T-helper 1 cell treated with Interleukin-12 subunit alpha and Interleukin-12 subunit beta and Interleukin-4 antibody, amounts not matched to agents 30 μg/mL and 1 μg/mL, for 36 hours (primary cell): Measurements from ENCODE around the gene NACC2.

Experiments used
- H3K27ac Mint-ChIP-seq: one replicate; pipeline ENCODE4 v1.8.0; 2021; ENCODE audit warnings: mild to moderate bottlenecking, mixed read lengths
- H3K27me3 Mint-ChIP-seq: one replicate; pipeline ENCODE4 v1.8.0; 2021; ENCODE audit warnings: low read depth, mixed read lengths
- H3K36me3 Mint-ChIP-seq: one replicate; pipeline ENCODE4 v1.8.0; 2021; ENCODE audit warnings: low read depth, mixed read lengths
- H3K4me1 Mint-ChIP-seq: one replicate; pipeline ENCODE4 v1.8.0; 2021; ENCODE audit warnings: low read depth, mixed read lengths
- H3K4me3 Mint-ChIP-seq: one replicate; pipeline ENCODE4 v1.8.0; 2021; ENCODE audit warnings: mild to moderate bottlenecking, moderate library complexity, mixed read lengths
- H3K9me3 Mint-ChIP-seq: one replicate; pipeline ENCODE4 v1.8.0; 2021; ENCODE audit warnings: mixed read lengths

NACC2 gene

DNA sequence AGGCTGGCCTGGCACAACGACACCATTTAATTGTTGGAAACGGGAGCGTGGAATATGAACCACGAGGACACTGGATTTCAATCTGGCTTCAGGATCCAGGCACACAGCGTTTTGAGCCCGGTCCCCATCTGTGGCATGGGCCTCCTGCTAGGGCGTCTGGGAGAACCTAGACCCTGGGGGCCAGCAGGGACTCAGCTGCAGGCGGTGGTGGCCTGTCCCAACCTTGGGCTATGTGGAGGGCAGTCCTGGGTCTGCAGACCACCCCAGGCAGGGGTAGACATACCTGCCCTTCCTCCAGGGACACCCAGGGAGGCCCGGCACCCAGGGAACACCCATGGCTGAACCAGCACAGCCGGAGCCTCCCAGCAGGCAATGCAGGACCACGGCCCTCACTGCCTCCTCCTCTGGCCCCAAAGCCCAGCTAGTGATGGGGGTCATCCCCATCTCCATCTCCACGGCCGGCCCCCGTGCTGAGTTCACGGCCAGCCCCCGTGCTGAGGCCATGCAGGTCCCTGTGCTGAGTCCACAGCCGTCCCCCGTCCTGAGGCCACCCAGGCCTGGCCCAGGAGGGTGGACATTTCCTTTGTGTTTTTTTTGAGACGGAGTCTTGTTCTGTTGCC lies 115.4 kb downstream of the NACC2 start:
- Mint-ChIP-seq H3K4me3 (no peak overlapping the region), H3K27me3 (no peaks in the 10 kb centered on the region), H3K9me3 (no peaks in the 10 kb centered on the region), H3K27ac (no peak overlapping the region), H3K4me1 (peaks cover 6% of the 10 kb centered on the region), H3K36me3 (no peaks in the 10 kb centered on the region)

DNA sequence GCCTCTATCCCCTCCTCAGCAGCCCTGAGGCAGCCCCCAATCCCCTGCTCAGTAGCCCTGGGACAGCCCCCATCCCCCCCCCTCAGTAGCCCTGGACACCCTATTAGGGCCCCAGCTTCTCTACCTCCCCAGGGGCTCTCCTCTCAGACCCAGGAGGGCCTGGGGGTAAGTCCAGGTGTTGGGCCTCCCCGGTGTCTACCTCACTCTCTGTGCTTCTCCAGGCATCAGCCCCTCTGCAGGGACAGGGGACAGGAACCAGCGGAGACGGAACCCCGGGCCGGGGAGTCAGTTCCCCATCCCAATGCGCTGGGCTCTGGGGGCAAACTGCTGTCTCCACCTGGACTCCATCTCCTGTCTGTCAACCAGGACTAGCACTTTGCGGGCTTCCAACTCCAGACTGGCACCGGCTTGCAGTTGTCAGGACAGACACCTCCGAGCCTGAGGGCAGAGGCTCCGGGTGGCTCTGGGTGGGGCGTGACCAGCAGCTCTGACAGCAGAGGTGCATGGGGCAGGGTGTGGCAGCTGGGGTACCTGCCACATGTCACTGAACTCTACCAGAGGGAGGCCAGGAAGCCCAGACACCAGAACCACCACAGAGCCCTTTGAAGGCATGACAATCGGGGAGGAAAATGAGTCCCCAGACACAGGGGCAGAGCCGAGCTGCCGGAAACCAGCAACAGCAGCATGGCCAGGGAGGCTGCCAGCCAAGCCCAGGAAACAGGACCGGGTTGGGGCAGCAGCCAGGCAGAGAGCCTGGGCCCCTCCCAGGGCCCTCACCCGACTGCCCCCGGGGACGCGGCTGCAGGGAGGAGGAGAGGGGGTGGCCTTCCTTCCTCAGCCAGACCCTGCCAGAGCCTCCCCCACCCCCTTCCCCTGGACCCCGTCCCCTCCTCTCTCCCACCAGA lies 116.2 kb downstream of the NACC2 start:
- Mint-ChIP-seq H3K4me1 (peaks cover 6% of the 10 kb centered on the region), H3K27me3 (no peaks in the 10 kb centered on the region), H3K27ac (peak overlapping the region; percentile 26), H3K4me3 (no peak overlapping the region), H3K36me3 (no peaks in the 10 kb centered on the region), H3K9me3 (no peaks in the 10 kb centered on the region)

DNA sequence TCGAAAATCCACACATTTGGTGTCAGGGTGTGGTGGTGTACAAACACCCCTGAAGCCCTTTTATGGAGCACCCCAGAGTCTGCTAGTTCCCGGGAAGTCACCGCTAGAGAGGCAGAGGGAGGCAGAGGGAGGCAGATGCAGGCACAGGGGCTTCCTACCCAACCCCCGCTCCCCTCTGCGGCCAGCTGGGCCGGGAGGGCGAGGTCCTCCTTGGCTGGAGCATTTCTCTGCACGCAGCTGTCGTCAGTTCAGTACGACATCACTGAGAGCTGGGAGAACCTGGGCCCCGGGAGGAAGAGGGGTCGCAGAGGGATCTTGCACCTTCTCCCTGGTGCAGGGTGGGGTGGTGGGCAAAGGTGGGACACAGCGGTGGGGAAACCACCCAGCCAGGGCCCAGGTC lies 118.1 kb downstream of the NACC2 start:
- Mint-ChIP-seq H3K36me3 (no peaks in the 10 kb centered on the region), H3K4me3 (no peak overlapping the region), H3K4me1 (peaks cover 6% of the 10 kb centered on the region), H3K27ac (no peak overlapping the region), H3K9me3 (no peaks in the 10 kb centered on the region), H3K27me3 (no peaks in the 10 kb centered on the region)

DNA sequence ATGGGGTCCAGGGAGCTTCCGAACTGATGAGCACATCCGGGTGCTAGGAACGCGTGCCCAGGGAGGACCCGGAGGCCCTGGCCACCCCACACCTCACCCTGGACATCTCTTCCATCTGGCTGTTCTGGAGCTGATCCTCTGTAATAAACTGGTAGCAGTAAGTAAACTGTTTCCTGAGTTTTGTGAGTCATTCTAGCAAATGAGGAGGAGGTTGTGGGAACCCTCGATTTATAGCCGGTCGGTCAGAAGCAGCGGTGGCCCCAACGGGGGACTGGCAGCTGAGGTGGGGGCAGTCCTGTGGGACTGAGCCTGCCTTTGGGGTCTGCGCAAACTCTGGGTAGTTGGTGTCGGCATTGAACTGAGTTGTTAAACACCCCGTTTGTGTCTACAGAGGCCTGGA lies 118.6 kb downstream of the NACC2 start:
- no peak overlapping the region for H3K27ac Mint-ChIP-seq

DNA sequence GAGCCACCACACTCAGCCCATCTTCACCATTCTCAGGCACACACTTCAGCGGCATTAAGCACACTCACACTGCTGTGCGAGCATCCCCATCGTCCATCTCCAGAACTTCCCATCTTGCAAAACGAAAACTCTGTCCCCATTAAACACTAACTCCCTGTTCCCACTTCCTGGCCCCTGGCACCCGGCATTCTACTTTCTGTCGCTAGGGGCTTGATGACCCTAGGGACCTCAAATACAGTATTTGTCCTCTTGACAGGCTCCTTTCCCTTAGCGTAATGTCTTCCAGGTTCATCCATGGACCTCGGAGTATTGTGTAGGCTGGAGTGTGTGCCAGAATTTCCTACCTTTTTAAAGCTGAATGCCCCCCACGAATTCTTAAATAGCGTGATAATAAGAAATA lies 119.3 kb downstream of the NACC2 start:
- no peaks in the 10 kb centered on the region for H3K36me3 Mint-ChIP-seq
- no peak overlapping the region for H3K27ac Mint-ChIP-seq
- no peaks in the 10 kb centered on the region for H3K27me3 Mint-ChIP-seq
- H3K9me3 Mint-ChIP-seq = no peaks in the 10 kb centered on the region
- no peak overlapping the region for H3K4me3 Mint-ChIP-seq
- H3K4me1 Mint-ChIP-seq = peaks cover 6% of the 10 kb centered on the region

More for the DNA sequence above, 118.6 kb downstream of the NACC2 start:
- H3K36me3 Mint-ChIP-seq = no peaks in the 10 kb centered on the region
- peaks cover 6% of the 10 kb centered on the region for H3K4me1 Mint-ChIP-seq
- no peak overlapping the region for H3K4me3 Mint-ChIP-seq
- no peaks in the 10 kb centered on the region for H3K9me3 Mint-ChIP-seq
- no peaks in the 10 kb centered on the region for H3K27me3 Mint-ChIP-seq

DNA sequence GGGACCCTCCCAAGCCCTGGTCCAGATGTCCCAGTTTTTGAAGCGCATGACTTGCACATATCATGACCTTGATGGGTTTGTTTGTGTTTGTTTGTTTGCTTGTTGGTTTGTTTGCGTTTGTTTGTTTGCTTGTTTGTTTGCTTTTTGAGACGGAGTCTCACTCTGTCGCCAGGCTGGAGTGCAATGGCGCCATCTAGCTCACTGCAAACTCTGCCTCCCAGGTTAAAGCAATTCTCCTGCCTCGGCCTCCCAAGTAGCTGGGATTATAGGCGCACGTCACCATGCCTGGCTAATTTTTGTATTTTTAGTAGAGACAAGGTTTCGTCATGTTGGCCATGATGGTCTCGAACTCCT lies 120.9 kb downstream of the NACC2 start:
- Mint-ChIP-seq H3K36me3 (no peaks in the 10 kb centered on the region), H3K27me3 (no peaks in the 10 kb centered on the region), H3K27ac (no peak overlapping the region)

DNA sequence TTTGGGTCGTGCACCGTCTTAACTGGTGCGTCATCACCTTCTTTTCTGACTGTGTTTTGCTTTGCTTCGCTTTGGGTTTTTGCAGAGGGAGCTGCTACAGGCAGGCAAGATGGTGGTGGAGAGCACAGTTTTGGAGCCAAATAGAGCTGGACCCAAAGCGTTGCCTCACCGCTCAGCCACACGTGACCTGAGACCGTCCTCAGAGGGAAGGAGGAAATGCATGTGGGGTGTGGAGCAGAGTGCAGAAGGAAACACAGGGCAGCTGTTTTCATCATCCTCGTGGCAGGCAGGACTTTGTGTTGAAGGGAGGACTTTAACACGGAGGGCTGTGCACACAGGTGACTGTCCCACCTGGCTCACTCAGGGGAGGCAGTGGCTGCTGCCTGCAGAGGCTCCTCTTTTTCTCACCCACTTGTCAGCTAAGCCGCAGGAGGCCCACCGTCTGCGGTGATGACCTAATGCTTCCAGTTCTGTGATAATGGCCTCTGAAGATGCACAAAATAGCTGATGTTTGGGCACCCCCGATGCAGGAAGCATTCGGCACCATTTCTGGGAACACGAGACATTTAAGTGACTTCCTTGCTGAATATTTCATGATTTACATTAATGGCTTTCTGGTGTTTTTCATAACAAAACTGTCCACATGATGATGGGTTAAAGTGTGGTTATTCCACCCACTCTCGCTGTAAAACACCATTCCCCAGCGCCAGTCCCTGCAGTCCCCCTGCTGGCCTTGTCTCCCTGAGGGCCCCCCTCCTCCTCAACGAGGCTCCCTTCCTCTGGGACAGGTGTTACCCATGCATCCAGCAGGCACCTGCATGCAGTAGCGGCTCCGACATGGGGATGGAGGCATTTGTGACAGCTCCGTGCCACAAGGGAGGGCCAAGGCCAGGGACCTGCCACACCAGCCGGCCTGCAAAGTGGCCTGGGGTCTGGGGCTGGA lies 121.5 kb downstream of the NACC2 start:
- H3K4me1 Mint-ChIP-seq = no peaks in the 10 kb centered on the region
- no peak overlapping the region for H3K27ac Mint-ChIP-seq
- no peaks in the 10 kb centered on the region for H3K27me3 Mint-ChIP-seq
- H3K36me3 Mint-ChIP-seq = no peaks in the 10 kb centered on the region
- H3K9me3 Mint-ChIP-seq = no peaks in the 10 kb centered on the region
- no peak overlapping the region for H3K4me3 Mint-ChIP-seq

More for the DNA sequence above, 120.9 kb downstream of the NACC2 start:
- peaks cover 4% of the 10 kb centered on the region for H3K4me1 Mint-ChIP-seq
- no peaks in the 10 kb centered on the region for H3K9me3 Mint-ChIP-seq
- no peak overlapping the region for H3K4me3 Mint-ChIP-seq

DNA sequence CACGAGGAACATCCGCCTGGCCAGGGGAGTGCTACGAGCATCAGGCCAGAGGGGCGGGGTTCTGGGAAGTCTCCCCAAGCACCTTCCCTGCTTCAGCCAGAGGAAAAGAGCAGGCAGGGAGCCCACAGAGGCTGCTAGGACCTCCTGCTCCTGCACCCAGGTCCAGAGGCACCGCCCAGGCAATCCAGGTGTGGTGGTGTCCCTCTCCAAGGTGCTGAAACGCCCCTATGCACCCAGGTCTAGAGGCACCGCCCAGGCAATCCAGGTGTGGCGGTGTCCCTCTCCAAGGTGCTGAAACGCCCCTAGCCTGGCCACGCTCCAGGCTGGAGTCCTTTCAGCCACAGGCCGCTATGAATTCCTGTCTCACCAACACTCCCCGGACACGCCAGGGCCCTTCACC lies 123.2 kb downstream of the NACC2 start:
- Mint-ChIP-seq H3K4me1 (peaks cover 6% of the 10 kb centered on the region), H3K36me3 (no peaks in the 10 kb centered on the region), H3K9me3 (no peaks in the 10 kb centered on the region), H3K27ac (no peak overlapping the region), H3K27me3 (peaks cover 6% of the 10 kb centered on the region), H3K4me3 (no peak overlapping the region)

DNA sequence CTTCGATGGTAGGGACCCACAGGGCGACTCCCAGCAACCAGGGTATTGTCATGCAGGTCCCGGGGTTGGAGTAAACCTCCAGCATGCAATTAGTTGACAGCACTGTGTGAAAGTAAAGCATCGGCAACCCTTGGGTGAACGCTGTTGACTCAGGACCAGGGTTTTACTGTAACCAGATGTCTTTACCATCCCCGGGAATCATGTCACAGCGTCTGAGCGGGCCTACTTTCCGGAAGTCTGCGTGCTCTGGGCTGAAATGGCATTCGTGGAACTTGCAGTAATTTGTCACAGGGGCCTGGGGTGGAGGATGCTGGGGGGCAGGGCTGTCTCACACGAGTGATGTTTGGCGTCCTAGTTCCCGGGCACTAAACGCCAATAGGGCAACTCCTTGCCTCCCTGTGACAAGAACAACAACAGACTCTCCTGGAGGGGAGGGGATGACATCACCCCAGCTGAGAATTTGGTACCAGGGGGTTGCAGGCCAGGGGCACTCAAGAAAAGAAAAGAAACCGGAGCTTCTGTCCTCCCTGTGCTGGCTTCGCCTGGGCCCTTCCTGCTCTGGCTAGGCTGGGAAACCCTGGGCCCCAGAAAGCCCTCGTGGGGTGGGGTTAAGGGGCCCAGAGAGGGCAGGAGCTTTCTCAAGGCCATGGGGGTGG lies 123.8 kb downstream of the NACC2 start:
- Mint-ChIP-seq H3K27ac (no peak overlapping the region), H3K36me3 (no peaks in the 10 kb centered on the region), H3K4me3 (no peak overlapping the region), H3K4me1 (peaks cover 6% of the 10 kb centered on the region), H3K9me3 (no peaks in the 10 kb centered on the region), H3K27me3 (peaks cover 6% of the 10 kb centered on the region)

DNA sequence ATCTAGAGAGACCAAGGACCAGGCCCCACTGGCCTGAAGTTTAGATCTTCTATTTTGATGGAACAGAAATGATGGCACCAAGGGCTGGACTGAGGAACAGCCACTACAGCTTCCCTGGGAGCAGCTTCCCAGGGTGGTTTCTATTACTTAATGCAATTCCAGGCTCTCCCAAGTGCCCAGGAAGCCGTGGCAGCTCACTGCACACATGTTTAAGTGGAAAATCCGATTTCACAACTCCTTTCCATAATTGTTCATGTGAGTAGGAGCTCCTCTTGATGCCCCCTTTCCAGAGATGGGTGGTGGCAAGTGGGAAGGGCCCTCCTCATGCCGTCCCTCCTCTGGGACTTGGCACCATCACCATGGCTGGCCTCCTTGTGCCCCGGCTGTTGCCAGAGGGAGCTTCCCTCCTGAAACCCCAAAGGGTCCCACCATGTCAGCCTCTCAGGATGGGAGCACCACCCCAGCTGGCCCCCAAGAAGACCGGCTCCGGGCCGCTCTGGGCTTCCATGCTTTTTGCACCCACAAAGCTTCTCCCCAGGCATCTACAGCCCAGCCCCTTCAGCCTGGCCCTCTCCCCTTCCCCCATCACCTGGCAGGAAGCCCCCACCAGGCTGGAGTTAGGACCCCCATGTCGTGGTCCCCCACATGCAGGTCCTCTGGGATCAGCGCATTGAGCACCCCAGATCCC lies 124.8 kb downstream of the NACC2 start:
- peaks cover 6% of the 10 kb centered on the region for H3K4me1 Mint-ChIP-seq
- H3K27me3 Mint-ChIP-seq = peaks cover 6% of the 10 kb centered on the region
- no peak overlapping the region for H3K27ac Mint-ChIP-seq
- H3K9me3 Mint-ChIP-seq = no peaks in the 10 kb centered on the region
- no peaks in the 10 kb centered on the region for H3K36me3 Mint-ChIP-seq
- H3K4me3 Mint-ChIP-seq = no peak overlapping the region

DNA sequence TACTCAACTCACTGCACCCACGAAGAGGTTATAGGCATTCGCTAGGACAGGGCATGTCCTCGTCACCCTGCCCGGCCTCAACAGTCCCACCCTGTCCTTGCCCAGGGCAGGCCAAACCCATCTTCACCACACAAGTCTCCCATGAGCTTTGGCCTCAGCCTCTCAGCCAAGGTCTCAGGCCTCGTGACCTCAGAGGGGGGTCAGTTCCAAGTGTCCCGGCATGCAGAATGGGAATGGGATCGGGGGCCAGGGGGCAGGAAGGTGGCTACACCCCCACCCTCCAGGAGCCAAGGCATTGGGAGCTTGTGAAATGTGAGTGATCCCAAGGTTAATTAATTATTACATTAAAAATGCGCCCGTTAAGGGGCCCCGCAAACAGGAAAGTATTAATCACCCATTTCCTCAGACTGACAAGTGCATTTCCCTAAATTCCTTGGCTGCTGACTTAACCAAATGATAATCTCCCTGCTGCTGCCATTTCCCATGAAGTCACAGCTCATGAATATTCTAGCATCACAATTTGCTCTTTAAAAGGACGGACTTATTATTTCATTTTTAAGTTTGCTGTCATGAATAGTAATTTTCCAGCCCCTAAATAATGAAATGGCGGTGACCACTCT lies 125.9 kb downstream of the NACC2 start:
- Mint-ChIP-seq H3K36me3 (no peaks in the 10 kb centered on the region), H3K4me1 (peaks cover 6% of the 10 kb centered on the region), H3K27ac (no peak overlapping the region), H3K4me3 (no peak overlapping the region), H3K27me3 (peaks cover 6% of the 10 kb centered on the region), H3K9me3 (no peaks in the 10 kb centered on the region)

DNA sequence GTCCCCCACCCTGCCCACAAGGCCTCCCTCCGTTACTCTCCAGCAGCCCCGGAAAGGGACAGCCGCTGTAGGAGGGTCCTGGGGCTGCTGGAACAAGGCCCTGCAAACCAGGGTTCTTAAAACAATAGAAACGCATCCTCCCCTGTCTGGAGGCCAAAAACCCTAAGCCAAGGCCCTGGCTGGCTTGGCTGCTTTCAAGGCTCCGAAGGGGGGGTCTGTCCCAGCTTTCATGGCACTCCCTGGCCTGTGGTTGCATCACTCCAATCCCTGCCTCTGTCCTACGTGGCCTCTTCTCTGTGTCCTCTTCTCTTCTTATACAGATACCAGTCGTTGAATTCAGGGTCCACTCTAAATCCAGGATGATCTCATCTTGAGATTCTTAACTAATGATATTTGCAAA lies 126.5 kb downstream of the NACC2 start:
- Mint-ChIP-seq H3K27me3 (peaks cover 6% of the 10 kb centered on the region), H3K4me1 (peaks cover 6% of the 10 kb centered on the region), H3K27ac (no peak overlapping the region), H3K36me3 (no peaks in the 10 kb centered on the region), H3K9me3 (no peaks in the 10 kb centered on the region), H3K4me3 (no peak overlapping the region)

DNA sequence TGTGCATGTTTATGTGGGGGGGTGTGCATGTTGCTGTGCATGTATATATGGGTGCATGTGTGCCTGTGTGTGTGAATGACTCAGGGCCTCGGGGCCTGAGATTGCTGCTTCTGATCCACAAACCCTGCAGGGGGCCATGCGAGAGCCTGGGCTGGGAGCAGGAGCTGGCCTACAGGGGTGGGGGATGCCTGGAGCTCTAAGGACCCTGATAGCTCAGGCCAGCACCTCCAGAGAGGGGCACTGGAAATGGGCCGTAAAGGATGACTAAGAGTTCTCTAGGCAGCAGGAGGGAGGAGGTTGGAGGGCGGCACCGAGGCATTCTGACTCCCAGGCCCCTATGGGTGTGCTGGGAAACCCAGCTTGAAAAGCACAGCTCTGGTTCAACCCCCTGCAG lies 127.0 kb downstream of the NACC2 start:
- no peak overlapping the region for H3K27ac Mint-ChIP-seq
- no peak overlapping the region for H3K4me3 Mint-ChIP-seq
- no peaks in the 10 kb centered on the region for H3K36me3 Mint-ChIP-seq
- H3K9me3 Mint-ChIP-seq = no peaks in the 10 kb centered on the region
- H3K4me1 Mint-ChIP-seq = peaks cover 6% of the 10 kb centered on the region
- peaks cover 6% of the 10 kb centered on the region for H3K27me3 Mint-ChIP-seq
